ENCODE data around the gene COL26A1.

GRCh38 chr7:101365956-101366355, 3.3 kb downstream of the COL26A1 start:
- no peak for TF ChIP-seq POLR2A (IDR thresholded peaks at IDR 0.05)
- no peak for TF ChIP-seq CTCF (IDR thresholded peaks at IDR 0.05)

Measured in lower leg skin (tissue), 3 donors.